ENCODE data around the gene TTC21B.

TTC21B gene

DNA sequence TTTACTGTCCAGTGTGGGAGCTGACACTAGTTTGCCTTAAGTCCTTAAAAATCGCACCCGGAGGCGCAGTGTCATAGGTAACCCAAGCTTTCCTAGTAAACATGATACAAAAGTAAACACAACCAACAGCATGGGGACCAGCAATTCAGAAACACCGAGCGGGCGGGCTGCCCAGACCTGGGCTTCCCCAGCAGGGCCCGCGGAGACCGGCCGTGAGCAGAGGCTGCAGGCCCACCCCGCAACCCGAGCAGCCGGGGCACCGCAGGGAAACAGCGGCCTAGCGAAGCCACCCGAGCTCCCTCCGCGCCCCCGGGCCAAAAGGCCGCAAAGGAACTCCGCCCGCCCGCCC is 296 bp downstream of the TTC21B start:
- H3K4me3 ChIP-seq (replicated peaks in 1 of 2; ENCODE audit: low read depth in 2 of 2, low read length in 2 of 2) = peak overlapping the region; percentile 61 to 72
- no peak for DNase-seq (ENCODE audit: low read depth in 2 of 2)
- TF ChIP-seq, protein P1, sequence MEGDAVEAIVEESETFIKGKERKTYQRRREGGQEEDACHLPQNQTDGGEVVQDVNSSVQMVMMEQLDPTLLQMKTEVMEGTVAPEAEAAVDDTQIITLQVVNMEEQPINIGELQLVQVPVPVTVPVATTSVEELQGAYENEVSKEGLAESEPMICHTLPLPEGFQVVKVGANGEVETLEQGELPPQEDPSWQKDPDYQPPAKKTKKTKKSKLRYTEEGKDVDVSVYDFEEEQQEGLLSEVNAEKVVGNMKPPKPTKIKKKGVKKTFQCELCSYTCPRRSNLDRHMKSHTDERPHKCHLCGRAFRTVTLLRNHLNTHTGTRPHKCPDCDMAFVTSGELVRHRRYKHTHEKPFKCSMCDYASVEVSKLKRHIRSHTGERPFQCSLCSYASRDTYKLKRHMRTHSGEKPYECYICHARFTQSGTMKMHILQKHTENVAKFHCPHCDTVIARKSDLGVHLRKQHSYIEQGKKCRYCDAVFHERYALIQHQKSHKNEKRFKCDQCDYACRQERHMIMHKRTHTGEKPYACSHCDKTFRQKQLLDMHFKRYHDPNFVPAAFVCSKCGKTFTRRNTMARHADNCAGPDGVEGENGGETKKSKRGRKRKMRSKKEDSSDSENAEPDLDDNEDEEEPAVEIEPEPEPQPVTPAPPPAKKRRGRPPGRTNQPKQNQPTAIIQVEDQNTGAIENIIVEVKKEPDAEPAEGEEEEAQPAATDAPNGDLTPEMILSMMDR (IDR thresholded peaks at IDR 0.05; ENCODE audit: low read depth, low read length) = no peak

DNA sequence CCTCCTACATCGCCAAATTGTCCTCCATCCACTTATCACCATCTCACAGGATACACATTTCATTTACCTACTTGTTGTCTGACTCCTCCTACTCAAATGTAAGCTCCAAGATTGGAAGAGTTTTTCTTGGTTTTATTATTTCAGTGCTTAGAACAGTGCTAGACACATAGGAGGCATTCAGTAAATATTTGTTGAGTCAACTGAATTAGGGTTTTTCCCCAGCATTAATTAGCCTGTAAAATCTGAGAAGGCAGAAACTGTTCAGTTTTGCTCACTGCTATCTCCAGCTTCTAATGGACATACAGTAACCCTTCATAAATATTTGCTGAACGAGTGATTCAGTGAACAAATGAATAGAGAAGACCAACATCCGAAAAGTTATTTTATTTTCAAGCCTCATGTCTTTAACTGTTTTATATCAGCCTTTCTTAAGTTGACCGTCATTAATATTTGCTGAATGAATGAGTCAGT is 800 bp downstream of the TTC21B start:
- DNase-seq (ENCODE audit: low read depth in 2 of 2) = peak; percentile 18 to 34
- H3K4me3 ChIP-seq (replicated peaks in 1 of 2; ENCODE audit: low read depth in 2 of 2, low read length in 2 of 2) = peak overlapping the region; percentile 61 to 72
- TF ChIP-seq, protein P1 (IDR thresholded peaks at IDR 0.05; ENCODE audit: low read depth, low read length) = no peak

DNA sequence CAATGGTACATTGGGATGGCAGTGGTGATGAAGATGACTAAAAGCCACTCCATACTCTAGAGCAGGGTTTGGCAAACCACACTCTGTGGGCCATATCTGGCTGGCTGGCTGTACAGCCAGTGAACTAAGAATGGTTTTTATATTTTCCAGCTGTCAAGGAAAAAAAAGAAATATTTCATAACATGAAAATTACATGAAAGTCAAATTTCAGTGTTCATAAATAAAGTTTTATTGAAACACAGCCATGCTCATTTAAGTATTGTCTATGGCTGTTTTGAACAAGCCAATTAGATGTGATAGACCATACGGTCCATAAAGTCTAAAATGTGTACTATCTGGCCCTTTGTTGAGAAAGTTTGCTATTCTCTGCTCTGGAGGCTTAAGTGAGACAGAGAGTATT is 1.5 kb downstream of the TTC21B start:
- H3K4me3 ChIP-seq (replicated peaks in 1 of 2; ENCODE audit: low read depth in 2 of 2, low read length in 2 of 2) = peak overlapping the region in 1 of 2 donors; percentile 72
- TF ChIP-seq, protein P1 (IDR thresholded peaks at IDR 0.05; ENCODE audit: low read depth, low read length) = no peak

DNA sequence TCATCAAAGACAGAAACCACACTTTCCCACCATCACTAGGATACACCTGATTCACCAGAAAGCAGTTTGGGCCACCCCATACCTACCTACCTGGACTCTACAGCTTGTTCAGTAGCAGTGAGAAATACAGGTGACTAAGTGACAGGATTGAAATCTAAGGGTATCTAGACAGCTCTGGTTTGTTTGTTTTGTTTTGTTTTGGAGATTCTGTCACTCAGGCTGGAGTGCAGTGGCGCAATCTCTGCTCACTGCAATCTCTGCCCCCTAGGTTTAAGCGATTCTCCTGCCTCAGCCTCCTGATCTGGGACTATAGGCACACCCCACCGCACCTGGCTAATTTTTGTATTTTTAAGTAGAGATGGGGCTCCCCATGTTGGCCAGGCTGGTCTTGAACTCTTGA is 3.1 kb downstream of the TTC21B start:
- no peak overlapping the region for H3K4me3 ChIP-seq (replicated peaks in 1 of 2; ENCODE audit: low read depth in 2 of 2, low read length in 2 of 2)
- TF ChIP-seq, protein P1 (IDR thresholded peaks at IDR 0.05; ENCODE audit: low read depth, low read length) = no peak

More for the DNA sequence above, 1.5 kb downstream of the TTC21B start:
- no peak for DNase-seq (ENCODE audit: low read depth in 2 of 2)

DNA sequence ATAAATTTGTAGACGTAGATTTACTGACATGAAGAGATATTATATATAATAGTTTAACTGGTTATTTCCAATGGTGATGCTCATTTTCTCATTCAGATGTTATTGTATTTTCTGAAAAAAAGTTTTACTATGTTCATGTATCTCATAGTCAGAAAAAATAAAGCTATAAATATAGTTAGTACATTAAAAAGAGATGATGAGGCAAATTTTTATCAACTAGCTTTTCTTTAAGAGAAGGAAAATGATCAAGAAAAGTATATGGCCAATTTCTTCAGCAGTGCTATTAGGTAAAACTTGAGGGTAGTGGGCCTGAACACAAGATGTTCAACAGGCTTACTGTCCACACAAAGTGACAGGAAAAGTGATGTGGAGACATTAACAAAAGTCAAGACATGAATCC is 11.7 kb downstream of the TTC21B start:
- DNase-seq (ENCODE audit: low read depth in 2 of 2) = no peak
- no peak overlapping the region for H3K4me3 ChIP-seq (replicated peaks in 1 of 2; ENCODE audit: low read depth in 2 of 2, low read length in 2 of 2)
- TF ChIP-seq, protein P1 (IDR thresholded peaks at IDR 0.05; ENCODE audit: low read depth, low read length) = no peak

More for the DNA sequence above, 3.1 kb downstream of the TTC21B start:
- no peak for DNase-seq (ENCODE audit: low read depth in 2 of 2)

DNA sequence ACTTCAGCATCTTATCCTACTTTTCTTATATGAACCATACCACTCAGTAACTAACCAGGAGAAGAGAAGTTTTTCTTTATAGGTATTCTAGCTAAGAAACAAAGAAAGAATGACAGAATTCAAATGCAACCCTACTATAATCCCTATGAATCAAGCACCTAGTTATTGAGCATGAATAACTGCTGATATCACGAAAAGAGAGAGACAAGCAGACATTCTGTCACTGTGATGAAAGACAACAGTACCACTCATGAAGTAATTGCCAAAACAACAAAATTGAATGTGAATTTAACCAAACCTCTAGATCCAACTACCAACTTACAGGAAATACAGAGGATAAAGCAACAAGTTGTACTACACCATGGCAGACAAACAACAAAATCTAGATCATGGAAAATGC is 15.3 kb downstream of the TTC21B start:
- no peak overlapping the region for H3K4me3 ChIP-seq (replicated peaks in 1 of 2; ENCODE audit: low read depth in 2 of 2, low read length in 2 of 2)
- no peak for DNase-seq (ENCODE audit: low read depth in 2 of 2)
- TF ChIP-seq, protein P1 (IDR thresholded peaks at IDR 0.05; ENCODE audit: low read depth, low read length) = no peak

DNA sequence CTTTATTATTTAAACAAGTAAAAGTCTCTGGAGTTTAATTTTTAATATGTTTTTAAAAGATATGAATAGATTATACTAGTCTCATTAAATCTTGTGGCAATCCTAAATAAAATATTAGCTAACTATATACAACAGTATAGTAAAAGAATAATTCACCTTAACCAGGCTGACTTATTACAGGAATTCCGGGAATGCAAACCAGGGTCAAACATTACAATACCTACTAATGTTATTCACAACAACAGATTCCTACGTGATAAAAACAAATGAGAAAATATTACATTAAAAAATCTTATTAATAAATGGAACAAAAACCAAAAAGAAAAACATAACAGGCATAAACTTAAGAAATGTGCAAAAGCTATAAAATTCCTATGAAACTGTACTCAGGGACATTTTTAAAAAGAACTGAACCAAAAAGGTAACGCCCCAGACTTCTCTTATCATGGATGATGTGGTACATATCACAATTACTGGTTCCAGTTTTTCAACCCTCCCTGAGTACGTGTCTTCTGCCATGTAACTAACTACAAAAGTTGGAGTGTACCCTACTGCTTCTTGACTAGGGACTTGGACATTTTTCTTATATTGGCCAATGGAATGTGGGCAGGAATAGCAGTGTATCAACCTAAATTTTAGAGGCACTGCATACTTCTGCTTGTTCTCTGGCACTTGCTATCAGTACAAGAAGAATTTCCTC is 20.2 kb downstream of the TTC21B start:
- TF ChIP-seq, protein P1 (IDR thresholded peaks at IDR 0.05; ENCODE audit: low read depth, low read length) = no peak
- DNase-seq (ENCODE audit: low read depth in 2 of 2) = no peak
- H3K4me3 ChIP-seq (replicated peaks in 1 of 2; ENCODE audit: low read depth in 2 of 2, low read length in 2 of 2) = no peak overlapping the region

Data from cardiac fibroblast (primary cell).